HFF-Myc (cell line): ENCODE data around the gene TTLL11.

Experiments used
- DNase-seq: peaks from one replicate; pipeline ENCODE4 v3.0.0-alpha.2; 2011; ENCODE audit warnings: low read depth; ENCODE audit errors: extremely low read depth
- H3K4me3 ChIP-seq: replicated peaks from 2 replicates; pipeline ENCODE4 v1.5.1; 2011; ENCODE audit warnings: low read depth, mild to moderate bottlenecking, control low read depth, low read length
- CTCF ChIP-seq: IDR thresholded peaks from 2 replicates; pipeline ENCODE4 v1.5.1; 2012; ENCODE audit warnings: mild to moderate bottlenecking, low read depth, low read length, control low read depth; ENCODE audit errors: missing control alignments

TTLL11 gene

GRCh38 chr9:122107291-122107805 is 14.2 kb upstream of the TTLL11 start:
- no peak for TF ChIP-seq CTCF
- no peak overlapping the region for H3K4me3 ChIP-seq
- DNase-seq = no peak

GRCh38 chr9:122106576-122106975 is 13.5 kb upstream of the TTLL11 start:
- H3K4me3 ChIP-seq = no peak overlapping the region
- no peak for TF ChIP-seq CTCF
- DNase-seq = no peak

- TF ChIP-seq CTCF = no peak
- DNase-seq = no peak
These were observed 10.9 kb upstream of the TTLL11 start for GRCh38 chr9:122103985-122104384.

GRCh38 chr9:122102156-122102555 is 9.0 kb upstream of the TTLL11 start:
- no peak for TF ChIP-seq CTCF
- DNase-seq = no peak
- no peak overlapping the region for H3K4me3 ChIP-seq

More at GRCh38 chr9:122103985-122104384, 10.9 kb upstream of the TTLL11 start:
- no peak overlapping the region for H3K4me3 ChIP-seq

GRCh38 chr9:122100756-122101155 is 7.6 kb upstream of the TTLL11 start:
- no peak overlapping the region for H3K4me3 ChIP-seq
- DNase-seq = no peak
- no peak for TF ChIP-seq CTCF

- no peak overlapping the region for H3K4me3 ChIP-seq
- DNase-seq = peak; percentile 31
These were observed 6.3 kb upstream of the TTLL11 start for GRCh38 chr9:122099271-122099869.

More at GRCh38 chr9:122099271-122099869, 6.3 kb upstream of the TTLL11 start:
- peak; percentile 82 for TF ChIP-seq CTCF
